H1 (cell line): ENCODE data around the gene C16orf95. TPM values are rescaled to one million over a fixed set of nuclear protein-coding genes. Genes with fewer than 3 reads are reported as not detected.

Experiments
- CTCF ChIA-PET: fragments of 300-600 bp; sonication (Branson Sonifier 250); formaldehyde crosslinking; loops from one replicate; lab custom pipeline; 2021; ENCODE audit not compliant: partially characterized antibody; lab: Charles Lee
- POLR2A ChIA-PET: fragments of 300-600 bp; sonication (Branson Sonifier 250); formaldehyde crosslinking; loops from one replicate; lab custom pipeline; 2021; ENCODE audit warnings: inconsistent platforms; ENCODE audit not compliant: partially characterized antibody; lab: Charles Lee
- DNase-seq, 2 experiments: peaks; one replicate each; pipeline versions ENCODE4 v3.0.0 to v3.0.0-alpha.2; 2010 to 2022; ENCODE audit warnings: low spot score in 2 of 2, low read depth in 1 of 2, mixed read lengths in 1 of 2
- FAIRE-seq: peaks from 2 replicates; lab custom pipeline; 2011; peaks lifted over from hg19 to GRCh38; lab: Jason Lieb, UNC
- H2AFZ ChIP-seq: 2 replicates; pipeline ENCODE4 v1.8.1; 2012; ENCODE audit warnings: low read length, inconsistent platforms
- H2AK5ac ChIP-seq: 2 replicates; pipeline ENCODE4 v1.6.1; 2013; ENCODE audit warnings: low read depth, low read length
- H2BK120ac ChIP-seq: replicated peaks from 2 replicates; pipeline ENCODE3; 2013; ENCODE audit warnings: low read depth, low read length, inconsistent platforms
- H2BK12ac ChIP-seq: 2 replicates; pipeline ENCODE4 v1.6.1; 2013; ENCODE audit warnings: low read depth, low read length
- H2BK15ac ChIP-seq: 2 replicates; pipeline ENCODE4 v1.6.1; 2013; ENCODE audit warnings: low read length
- H2BK20ac ChIP-seq: 2 replicates; pipeline ENCODE4 v1.6.1; 2013; ENCODE audit warnings: low read length
- H2BK5ac ChIP-seq: 2 replicates; pipeline ENCODE4 v1.6.1; 2013; ENCODE audit warnings: low read depth, low read length
- H3K14ac ChIP-seq: 2 replicates; pipeline ENCODE4 v1.6.1; 2013; ENCODE audit warnings: inconsistent platforms; ENCODE audit not compliant: insufficient read length
- H3K18ac ChIP-seq: 2 replicates; pipeline ENCODE4 v1.6.1; 2013; ENCODE audit warnings: low read length; ENCODE audit errors: extremely low read depth
- H3K23ac ChIP-seq: 2 replicates; pipeline ENCODE4 v1.6.1; 2013; ENCODE audit warnings: inconsistent platforms; ENCODE audit not compliant: insufficient read length
- H3K23me2 ChIP-seq: 2 replicates; pipeline ENCODE4 v1.6.1; 2013; ENCODE audit warnings: low read depth, low read length
- H3K27ac ChIP-seq: 2 replicates; pipeline ENCODE4 v1.6.1; 2011; ENCODE audit warnings: low read depth, low read length, inconsistent platforms
- H3K27me3 ChIP-seq, 4 experiments: replicated peaks in 1 of 4; 1 replicate in 1 of 4; 2 replicates in 3 of 4; pipeline versions ENCODE4 v1.6.1 to v1.8.1; 2011 to 2013; ENCODE audit warnings: low read length in 3 of 4, mild to moderate bottlenecking in 3 of 4, inconsistent platforms in 2 of 4, mixed read lengths in 2 of 4, moderate library complexity in 1 of 4; ENCODE audit not compliant: control insufficient read depth in 3 of 4, insufficient read depth in 3 of 4; ENCODE audit errors: extremely low read depth in 1 of 4
- H3K36me3 ChIP-seq, 4 experiments: 2 replicates each; pipeline versions ENCODE4 v1.6.1 to v1.8.1; 2011 to 2013; ENCODE audit warnings: mild to moderate bottlenecking in 4 of 4, low read length in 3 of 4, moderate library complexity in 2 of 4, control low read depth in 1 of 4, inconsistent platforms in 1 of 4; ENCODE audit not compliant: insufficient read depth in 4 of 4, control insufficient read depth in 2 of 4
- H3K4ac ChIP-seq: replicated peaks from 2 replicates; pipeline ENCODE3; 2013; ENCODE audit warnings: low read length, low read depth, mixed read lengths, inconsistent platforms; ENCODE audit not compliant: insufficient read length
- H3K4me1 ChIP-seq, 4 experiments: replicated peaks in 1 of 4; 1 replicate in 1 of 4; 2 replicates in 3 of 4; pipeline versions ENCODE4 v1.6.1 to v1.8.1; 2011 to 2013; ENCODE audit warnings: low read length in 3 of 4, inconsistent platforms in 2 of 4, mixed read lengths in 1 of 4; ENCODE audit not compliant: insufficient read depth in 4 of 4, control insufficient read depth in 3 of 4
- H3K4me2 ChIP-seq, 2 experiments: 2 replicates each; pipeline versions ENCODE4 v1.6.1 to v1.8.1; 2011 to 2013; ENCODE audit warnings: low read depth in 2 of 2, low read length in 2 of 2, control low read depth in 1 of 2, inconsistent platforms in 1 of 2, mild to moderate bottlenecking in 1 of 2; ENCODE audit not compliant: insufficient read depth in 1 of 2
- H3K4me3 ChIP-seq, 4 experiments: fragments of 200-600, 300-600 bp in 1 of 4; sonication (generic), shearing (Covaris generic), sonication (Bioruptor Twin) in 1 of 4; 2 replicates each; pipeline versions ENCODE4 v1.5.1 to v1.8.1; 2011 to 2016; ENCODE audit warnings: low read length in 4 of 4, low read depth in 3 of 4, control low read depth in 2 of 4, inconsistent platforms in 2 of 4, mild to moderate bottlenecking in 2 of 4, mixed read lengths in 1 of 4, moderate library complexity in 1 of 4; ENCODE audit not compliant: insufficient read depth in 2 of 4; ENCODE audit errors: extremely low read depth in 1 of 4
- H3K56ac ChIP-seq: replicated peaks from 2 replicates; pipeline ENCODE3; 2013; ENCODE audit warnings: low read depth, mild to moderate bottlenecking, mixed read lengths, low read length, inconsistent platforms; ENCODE audit not compliant: insufficient read length
- H3K79me1 ChIP-seq: 2 replicates; pipeline ENCODE4 v1.6.1; 2013; ENCODE audit warnings: low read depth, low read length, control low read depth
- H3K79me2 ChIP-seq, 2 experiments: 2 replicates each; pipeline versions ENCODE4 v1.6.1 to v1.8.1; 2012 to 2013; ENCODE audit warnings: low read length in 2 of 2, mild to moderate bottlenecking in 2 of 2, inconsistent platforms in 1 of 2; ENCODE audit not compliant: insufficient read depth in 2 of 2, control insufficient read depth in 1 of 2
- H3K9ac ChIP-seq, 4 experiments: replicated peaks in 1 of 4; 1 replicate in 1 of 4; 2 replicates in 3 of 4; pipeline versions ENCODE4 v1.6.1 to v1.8.1; 2011 to 2013; ENCODE audit warnings: low read depth in 3 of 4, low read length in 3 of 4, control low read depth in 2 of 4, mild to moderate bottlenecking in 2 of 4, moderate library complexity in 2 of 4, inconsistent platforms in 1 of 4; ENCODE audit errors: extremely low read depth in 1 of 4
- H3K9me3 ChIP-seq, 2 experiments: 2 replicates each; pipeline versions ENCODE4 v1.6.1 to v1.8.1; 2012 to 2013; ENCODE audit warnings: mild to moderate bottlenecking in 2 of 2, moderate library complexity in 2 of 2, control low read depth in 1 of 2, inconsistent platforms in 1 of 2, low read depth in 1 of 2, low read length in 1 of 2, mixed read lengths in 1 of 2; ENCODE audit not compliant: insufficient read depth in 2 of 2
- H4K20me1 ChIP-seq, 2 experiments: replicated peaks in 1 of 2; 2 replicates each; pipeline versions ENCODE3 to v1.8.1; 2011 to 2013; ENCODE audit warnings: inconsistent platforms in 2 of 2, low read length in 2 of 2, mild to moderate bottlenecking in 1 of 2; ENCODE audit not compliant: insufficient read depth in 2 of 2, control insufficient read depth in 1 of 2
- H4K5ac ChIP-seq: 2 replicates; pipeline ENCODE4 v1.6.1; 2013; ENCODE audit warnings: low read length, low read depth, mixed read lengths, inconsistent platforms; ENCODE audit not compliant: insufficient read length
- H4K8ac ChIP-seq: 2 replicates; pipeline ENCODE4 v1.8.0; 2013; ENCODE audit warnings: mild to moderate bottlenecking, moderate library complexity, low read length, inconsistent platforms; ENCODE audit not compliant: insufficient read depth; ENCODE audit errors: extremely low read depth
- H4K91ac ChIP-seq: replicated peaks from 2 replicates; pipeline ENCODE3; 2013; ENCODE audit warnings: low read length, mixed read lengths, inconsistent platforms; ENCODE audit not compliant: insufficient read length
- CHD2 ChIP-seq: IDR thresholded peaks from 2 replicates; pipeline ENCODE4 v1.6.1; 2012; ENCODE audit warnings: low read length, improper control_type of control experiment
- KDM1A ChIP-seq: fragments of 200-600, 300-600 bp; sonication (generic); IDR thresholded peaks from 2 replicates; pipeline ENCODE4 v1.7.1; 2016; ENCODE audit warnings: mild to moderate bottlenecking, low read length, borderline replicate concordance
- WGBS, 2 experiments: shearing (Covaris generic) in 1 of 2; methylation state at CpG; one replicate each; pipeline versions ENCODE4 v1.1.6 to v1.1.7; 2013 to 2015; ENCODE audit warnings: low lambda C conversion rate in 2 of 2, mixed read lengths in 2 of 2, inconsistent platforms in 1 of 2, low coverage in 1 of 2, missing lambda C conversion rate in 1 of 2; ENCODE audit not compliant: insufficient replicate concordance in 2 of 2, insufficient coverage in 1 of 2, insufficient read length in 1 of 2; ENCODE audit errors: extremely low coverage in 1 of 2, missing lambda C conversion rate in 1 of 2; 5-methylcytosine and 5-hydroxymethylcytosine counted together
- polyA plus RNA-seq, 7 experiments: library from polyadenylated mRNA; depleted of rRNA in 3 of 7; stranded (reverse) in 5 of 7; unstranded in 2 of 7; fragments of >200 nt in 5 of 7; fragments of 200-250 nt in 2 of 7; gene quantifications; 1 replicate in 5 of 7; 2 replicates in 1 of 7; 4 replicates in 1 of 7; pipeline versions ENCODE4 v1.2.1 to v1.2.3, GENCODE V29; 2011 to 2013; ENCODE audit warnings: missing spikeins in 2 of 7, mixed read lengths in 2 of 7
- total RNA-seq: library from RNA; stranded (reverse); fragmentation: NEBNext Ultra II Directional; extraction: Animal tissue kit (Norgen Biotek cat#: 25700); gene quantifications from 2 replicates; pipeline ENCODE4 v1.2.1, GENCODE V29; 2021

C16orf95 gene
- total and polyA plus RNA-seq, 2 of the 8 experiments (the other 6 are each of a cell fraction or from before 2014, with no cell fraction given) = 5.0 to 5.4 TPM

GRCh38 chr16:87259431-87259830 lies 57.8 kb downstream of the C16orf95 start:
- Histone ChIP-seq H3K79me1 (no peaks in the 10 kb centered on the region), H2BK120ac (no peak overlapping the region), H2BK5ac (no peak overlapping the region), H4K8ac (no peak overlapping the region), H4K20me1 (no peaks in the 10 kb centered on the region), H2AK5ac (no peak overlapping the region), H3K79me2 (no peaks in the 10 kb centered on the region), H2BK15ac (no peak overlapping the region), H3K23me2 (no peaks in the 10 kb centered on the region), H3K4ac (no peak overlapping the region), H4K5ac (no peak overlapping the region), H3K4me2 (no peak overlapping the region), H2AFZ (no peak overlapping the region), H3K4me1 (no peaks in the 10 kb centered on the region), H3K18ac (no peak overlapping the region), H4K91ac (no peak overlapping the region), H3K9me3 (no peaks in the 10 kb centered on the region; a peak in 1 of 4 replicates), H2BK20ac (no peak overlapping the region), H2BK12ac (no peak overlapping the region)
- DNase-seq = no peak
- FAIRE-seq = no peak
- POLR2A ChIA-PET = no interaction called here
- TF ChIP-seq CHD2 (no peak), KDM1A (peak; percentile 84; the same call in 1 of the 2 replicates)
- TF ChIP-seq, all 59 proteins: peak for 1
- no peak overlapping the region for H3K4me3 ChIP-seq
- no peak overlapping the region for H3K9ac ChIP-seq
- H3K36me3 ChIP-seq = no peaks in the 10 kb centered on the region
- CTCF ChIA-PET = interaction anchor here (1.3 to 1.4 kb wide), 3 partner anchors 15 to 40 kb away, joined by 3 to 4 read pairs (median 3); no protein-coding TSS in a partner anchor
- H3K56ac ChIP-seq = no peak overlapping the region
- no peaks in the 10 kb centered on the region for H3K27me3 ChIP-seq
- H3K23ac ChIP-seq = no peak overlapping the region
- H3K27ac ChIP-seq = no peak overlapping the region
- WGBS, 2 experiments = 90% methylated on average over 6 of the region's 6 CpGs; no CpG with 5 or more reads in 1 of the 2 experiments
- H3K14ac ChIP-seq = no peak overlapping the region
